Aorta (tissue), 5 donors: ENCODE data around the gene TTC31. TPM values are rescaled to one million over a fixed set of nuclear protein-coding genes. Genes with fewer than 3 reads are reported as not detected.
A peak's percentile ranks its signal among the peaks of the same experiment; 100 is the strongest.
"Not testable (repeated sequence)": the region's sequence is repeated elsewhere in the genome, so short reads cannot be mapped to it uniquely, and the experiment has no call there.

Source experiments
- ATAC-seq: fragments of 200-7000 bp; cut with Tn5 transposase; one replicate; pipeline ENCODE4 v1.9.1; 2022; ENCODE audit warnings: moderate library complexity; ENCODE audit not compliant: low FRiP score
- DNase-seq, 2 donors: peaks; one replicate each; pipeline ENCODE4 v3.0.0-alpha.2; 2020
- H3K27ac ChIP-seq, 2 donors: one replicate each; pipeline ENCODE4 v1.5.1; 2013; ENCODE audit warnings: low read length in 2 of 2, mild to moderate bottlenecking in 2 of 2, moderate library complexity in 2 of 2, control low read depth in 1 of 2, inconsistent platforms in 1 of 2, low read depth in 1 of 2
- H3K27me3 ChIP-seq, 2 donors: one replicate each; pipeline ENCODE4 v1.6.1; 2013; ENCODE audit warnings: control low read depth in 1 of 2, low read length in 1 of 2, mild to moderate bottlenecking in 1 of 2, moderate library complexity in 1 of 2; ENCODE audit not compliant: insufficient read depth in 2 of 2, control insufficient read depth in 1 of 2
- H3K36me3 ChIP-seq, 2 donors: one replicate each; pipeline ENCODE4 v1.6.1; 2013; ENCODE audit warnings: control low read depth in 1 of 2, low read length in 1 of 2, mild to moderate bottlenecking in 1 of 2; ENCODE audit not compliant: insufficient read depth in 2 of 2, control insufficient read depth in 1 of 2
- H3K4me1 ChIP-seq, 2 donors: one replicate each; pipeline ENCODE4 v1.6.1; 2013; ENCODE audit warnings: low read length in 2 of 2, control low read depth in 1 of 2, mild to moderate bottlenecking in 1 of 2, moderate library complexity in 1 of 2; ENCODE audit not compliant: insufficient read depth in 2 of 2, control insufficient read depth in 1 of 2
- H3K4me3 ChIP-seq, 2 donors: one replicate each; pipeline ENCODE4 v1.5.1; 2013; ENCODE audit warnings: low read length in 2 of 2, control low read depth in 1 of 2, mild to moderate bottlenecking in 1 of 2
- H3K9me3 ChIP-seq: one replicate; pipeline ENCODE4 v1.6.1; 2013; ENCODE audit warnings: mild to moderate bottlenecking, low read length; ENCODE audit not compliant: control insufficient read depth
- WGBS, 2 donors: extraction: QIAGEN DNeasy Blood & Tissue Kit; methylation state at CpG; one replicate each; pipeline ENCODE4 v1.1.7; 2013; 5-methylcytosine and 5-hydroxymethylcytosine counted together
- intact Hi-C, 2 donors: fragments of 100-400 bp; cut with DNase I; formaldehyde crosslinking; loops; one replicate each; pipeline versions ENCODE4 v1.14.2 to v1.15.0; 2022
- polyA plus RNA-seq, 2 donors: library from polyadenylated mRNA; stranded (reverse); fragments of 200-250 nt; gene quantifications; one replicate each; pipeline ENCODE4 v1.2.3, GENCODE V29; 2013
- total RNA-seq, 2 donors: library from RNA; stranded (reverse); fragmentation: NEBNext Ultra II Directional; extraction: Animal tissue kit (Norgen Biotek cat#: 25700); gene quantifications; one replicate each; pipeline ENCODE4 v1.2.1, GENCODE V29; 2021
- donor health status: healthy with polysubstance abuse.
- donor health status: Bipolar disorder and iron deficiency.
- donor health status: DM: no; HTN: no; CAD: no.
- donor health status: DM: no; HTN: no; CAD: no.
- donor health status: DM: yes; HTN: yes; CAD: no.

TTC31 gene
- total and polyA plus RNA-seq, 4 donors, result 4.0 to 29.5 (median 18.8) TPM

DNA sequence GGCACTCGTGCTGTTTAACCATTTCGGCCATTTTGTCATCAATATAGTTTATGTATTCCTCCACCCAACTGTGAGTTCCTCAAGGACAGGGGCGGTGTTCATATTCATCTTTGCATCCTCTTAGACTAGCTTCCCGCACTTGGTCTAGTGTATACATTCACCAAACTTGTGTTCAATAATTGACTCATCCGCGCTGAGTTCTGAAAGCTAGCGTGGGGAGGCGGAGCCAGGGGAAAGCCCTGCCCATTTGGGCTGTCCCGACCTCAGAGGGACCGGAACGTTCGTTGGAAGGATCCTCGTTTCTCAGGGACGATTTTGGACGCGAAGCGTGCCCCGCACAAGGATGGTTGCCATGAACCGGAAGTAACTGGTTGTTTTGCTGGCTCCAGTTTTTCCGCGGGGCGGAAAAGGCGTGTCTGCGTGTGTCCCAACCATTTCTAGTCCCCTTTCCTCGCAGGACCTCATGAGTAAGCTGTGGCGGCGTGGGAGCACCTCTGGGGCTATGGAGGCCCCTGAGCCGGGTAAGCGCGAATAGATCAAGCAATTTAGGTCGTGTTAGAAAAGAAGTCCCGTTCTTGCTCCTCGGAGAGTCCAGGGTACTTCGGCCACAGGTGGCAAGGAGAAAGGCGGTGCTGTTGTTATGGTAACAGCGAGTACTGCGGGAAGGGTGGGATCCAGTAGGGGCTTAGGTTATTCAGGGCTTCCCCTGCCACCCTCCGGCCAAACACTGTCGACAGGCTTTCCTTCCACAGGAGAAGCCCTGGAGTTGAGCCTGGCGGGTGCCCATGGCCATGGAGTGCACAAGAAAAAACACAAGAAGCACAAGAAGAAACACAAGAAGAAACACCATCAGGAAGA, 28.0 kb upstream of the TTC31 start, which contains the start of gene INO80B:
Gene INO80B (plus strand): TSS at position 434 of the 858 bp plus-strand sequence. CDS start 30 bp downstream, at position 464.
- Histone ChIP-seq H3K27me3 (no peaks in the 10 kb centered on the region), H3K36me3 (no peaks in the 10 kb centered on the region), H3K4me3 (peak within 1 kb of the TSS; percentile 45 to 58), H3K4me1 (peaks cover 2 to 3% of the 10 kb centered on the region in 2 donors), H3K9me3 (no peaks in the 10 kb centered on the region), H3K27ac (no peak within 1 kb of the TSS)
- DNase-seq (peak; percentile 96 to 97), ATAC-seq (peak; percentile 91)
- 1% methylated on average over 40 of the region's 40 CpGs for WGBS, 2 donors
- intact Hi-C loops, result loop anchor here (2.0 kb wide), 1 partner anchor 28 kb away; the partner anchor contains the start of genes CCDC142 (in 2 of the 2) and TTC31 (in 2 of the 2)

DNA sequence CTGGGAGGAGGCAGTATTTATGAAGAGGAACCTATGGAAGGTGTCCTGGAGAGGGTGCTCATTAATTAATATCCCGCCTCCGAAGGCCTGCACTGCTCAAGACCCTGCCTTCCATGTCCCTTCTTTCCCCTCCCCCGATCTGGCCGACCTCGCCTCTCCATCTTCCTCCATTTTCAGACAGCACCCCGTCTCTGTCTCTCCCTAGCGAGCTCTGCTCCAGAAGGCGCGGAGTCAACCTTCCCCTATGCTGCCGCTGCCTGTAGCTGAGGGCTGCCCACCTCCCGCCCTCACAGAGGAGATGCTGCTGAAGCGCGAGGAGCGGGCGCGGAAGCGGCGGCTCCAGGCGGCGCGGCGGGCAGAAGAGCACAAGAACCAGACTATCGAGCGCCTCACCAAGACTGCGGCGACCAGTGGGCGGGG, 25.7 kb upstream of the TTC31 start:
- whole genome bisulfite sequencing, 2 donors, result 1% methylated on average over 22 to 27 of the region's 27 CpGs

DNA sequence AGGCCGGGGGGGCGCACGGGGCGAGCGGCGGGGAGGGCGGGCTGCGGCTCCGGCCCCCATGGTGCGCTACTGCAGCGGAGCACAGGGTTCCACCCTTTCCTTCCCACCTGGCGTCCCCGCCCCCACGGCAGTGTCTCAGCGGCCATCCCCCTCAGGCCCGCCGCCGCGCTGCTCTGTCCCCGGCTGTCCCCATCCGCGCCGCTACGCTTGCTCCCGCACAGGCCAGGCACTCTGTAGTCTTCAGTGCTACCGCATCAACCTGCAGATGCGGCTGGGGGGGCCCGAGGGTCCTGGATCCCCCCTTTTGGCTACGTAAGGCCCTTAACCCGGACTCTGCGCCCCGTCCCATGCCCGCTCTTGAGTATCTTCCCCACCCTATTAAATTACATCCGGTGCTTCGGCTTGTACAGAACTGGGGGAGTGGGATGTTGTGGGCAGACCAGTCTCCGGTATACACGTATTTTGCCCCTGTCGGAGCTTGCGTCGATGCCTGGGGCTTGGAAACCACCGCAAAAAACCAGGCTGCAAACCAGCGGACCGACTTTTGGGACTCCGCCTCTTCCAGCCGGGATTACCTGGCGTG, 25.2 kb upstream of the TTC31 start:
- intact Hi-C loops, result no loop called here
- no peaks in the 10 kb centered on the region for H3K9me3 ChIP-seq
- H3K36me3 ChIP-seq, result no peaks in the 10 kb centered on the region
- peak; percentile 45 for ATAC-seq
- H3K4me3 ChIP-seq, result peak overlapping the region; percentile 53 to 64
- peaks cover 2 to 3% of the 10 kb centered on the region in 2 donors for H3K4me1 ChIP-seq
- WGBS, 2 donors, result 1% methylated on average over 31 to 46 of the region's 46 CpGs
- H3K27ac ChIP-seq, result peak overlapping the region; percentile 68 to 85
- DNase-seq, result peak; percentile 76 to 86
- H3K27me3 ChIP-seq, result no peaks in the 10 kb centered on the region

More for the DNA sequence above, 25.7 kb upstream of the TTC31 start:
- peaks cover 2 to 3% of the 10 kb centered on the region in 2 donors for H3K4me1 ChIP-seq
- intact Hi-C loops, result no loop called here
- DNase-seq, result no peak
- no peak for ATAC-seq
- H3K27me3 ChIP-seq, result no peaks in the 10 kb centered on the region
- H3K9me3 ChIP-seq, result no peaks in the 10 kb centered on the region
- H3K4me3 ChIP-seq, result peak overlapping the region; percentile 53 to 64
- peak overlapping the region; percentile 54 to 68 for H3K27ac ChIP-seq
- H3K36me3 ChIP-seq, result no peaks in the 10 kb centered on the region

DNA sequence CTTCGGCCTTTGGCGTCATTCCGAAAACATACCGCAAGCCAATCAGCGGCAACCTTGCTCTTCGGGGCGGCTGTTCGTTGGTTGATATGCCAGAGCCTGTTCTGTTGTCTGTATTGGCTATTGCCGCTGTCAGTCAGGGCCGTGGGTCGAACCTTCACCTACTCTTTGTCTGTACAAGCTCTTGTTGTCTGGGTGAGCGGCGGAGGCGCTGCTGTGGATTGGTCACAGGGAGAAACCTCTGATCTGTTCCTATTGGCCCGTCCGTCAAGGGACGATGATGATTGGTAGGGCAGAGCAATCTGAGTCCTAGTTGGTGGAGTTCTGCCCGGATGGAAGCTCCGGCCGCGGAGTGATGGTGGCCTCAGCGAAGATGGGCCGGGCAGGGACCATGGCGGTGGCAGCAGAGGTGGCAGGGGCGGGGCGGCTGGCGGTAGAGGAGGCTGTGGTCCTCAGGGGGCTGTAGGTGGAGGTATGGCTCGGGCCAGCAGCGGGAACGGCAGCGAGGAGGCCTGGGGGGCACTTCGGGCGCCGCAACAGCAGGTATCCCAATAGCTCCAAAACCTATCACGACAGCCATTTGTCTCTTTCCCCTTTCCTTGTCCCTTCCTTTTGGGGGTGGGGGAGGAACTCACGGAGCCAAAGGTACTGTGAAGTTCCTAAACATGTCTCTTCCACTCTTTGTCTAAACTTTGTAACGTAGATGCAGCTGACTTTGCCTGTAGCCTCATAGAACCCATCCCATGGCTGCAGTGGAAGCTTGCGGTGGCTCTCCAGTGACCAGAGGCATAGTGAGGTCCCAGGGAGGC, 24.5 kb upstream of the TTC31 start, which contains the start of gene WBP1:
Gene WBP1 (plus strand): TSS at position 307 of the 806 bp plus-strand sequence. CDS start 165 bp downstream, at position 472.
- peak; percentile 96 for ATAC-seq
- H3K36me3 ChIP-seq, result no peaks in the 10 kb centered on the region
- intact Hi-C loops, result no loop called here
- H3K4me1 ChIP-seq, result peaks cover 2 to 3% of the 10 kb centered on the region in 2 donors
- peak within 1 kb of the TSS; percentile 53 to 64 for H3K4me3 ChIP-seq
- H3K27me3 ChIP-seq, result no peaks in the 10 kb centered on the region
- no peaks in the 10 kb centered on the region for H3K9me3 ChIP-seq
- 0 to 1% methylated on average over 35 to 38 of the region's 38 CpGs for WGBS, 2 donors
- peak within 1 kb of the TSS; percentile 68 to 85 for H3K27ac ChIP-seq
- peak; percentile 99 to 100 for DNase-seq

DNA sequence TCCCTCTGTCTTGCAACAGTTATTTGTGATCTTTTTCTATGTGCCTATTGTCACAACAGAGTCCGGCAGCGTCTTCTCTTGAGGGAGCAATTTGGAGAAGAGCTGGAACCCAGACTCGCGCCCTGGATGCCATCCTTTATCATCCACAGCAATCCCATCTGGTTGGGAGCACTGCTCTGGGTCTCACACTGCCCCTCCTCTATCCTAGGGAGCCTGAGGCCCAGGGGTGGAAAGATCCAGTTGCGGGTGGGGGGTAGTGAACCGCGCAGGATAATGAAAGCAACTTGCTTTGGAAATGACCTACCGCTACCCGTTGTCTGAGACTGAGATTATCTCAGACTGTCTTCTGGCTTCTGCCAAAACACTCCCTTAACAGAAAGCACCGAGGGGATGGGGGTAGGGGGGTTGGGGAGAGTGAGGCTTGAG, 23.9 kb upstream of the TTC31 start:
- intact Hi-C loops, result no loop called here
- DNase-seq, result peak; percentile 41 to 42

DNA sequence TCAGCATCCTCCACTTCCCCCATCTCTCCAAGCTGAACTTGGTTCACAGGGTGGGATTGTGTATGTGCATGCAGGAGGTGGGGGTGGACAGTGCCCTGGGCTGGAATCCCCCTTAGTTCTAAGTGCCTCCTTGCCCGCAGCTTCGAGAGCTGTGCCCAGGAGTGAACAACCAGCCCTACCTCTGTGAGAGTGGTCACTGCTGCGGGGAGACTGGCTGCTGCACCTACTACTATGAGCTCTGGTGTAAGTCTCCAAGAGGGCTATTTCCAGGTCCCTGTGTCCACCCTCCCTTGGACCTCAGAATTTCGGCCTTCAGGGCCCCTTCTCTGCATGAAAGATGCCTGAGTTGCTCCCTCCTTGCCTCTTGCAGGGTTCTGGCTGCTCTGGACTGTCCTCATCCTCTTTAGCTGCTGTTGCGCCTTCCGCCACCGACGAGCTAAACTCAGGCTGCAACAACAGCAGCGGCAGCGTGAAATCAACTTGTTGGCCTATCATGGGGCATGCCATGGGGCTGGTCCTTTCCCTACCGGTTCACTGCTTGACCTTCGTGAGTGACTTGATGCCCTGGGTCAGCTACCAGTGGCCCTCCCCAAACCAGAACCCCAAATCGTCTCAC, 23.3 kb upstream of the TTC31 start:
- ATAC-seq, intact Hi-C loops, H3K27me3 ChIP-seq, H3K9me3 ChIP-seq, H3K4me3 ChIP-seq, H3K4me1 ChIP-seq, H3K27ac ChIP-seq, H3K36me3 ChIP-seq: not testable (repeated sequence)
- peak; percentile 50 to 56 for DNase-seq
- 69 to 78% methylated on average over 13 of the region's 13 CpGs for WGBS, 2 donors

More for the DNA sequence above, 23.9 kb upstream of the TTC31 start:
- no peaks in the 10 kb centered on the region for H3K36me3 ChIP-seq
- no peak for ATAC-seq
- H3K4me1 ChIP-seq, result peaks cover 2 to 3% of the 10 kb centered on the region in 2 donors
- H3K27me3 ChIP-seq, result no peaks in the 10 kb centered on the region
- WGBS, 2 donors, result 0 to 2% methylated on average over 10 of the region's 10 CpGs
- H3K4me3 ChIP-seq, result peak overlapping the region; percentile 29 to 31
- peak overlapping the region in 1 of 2 donors; percentile 22 for H3K27ac ChIP-seq
- H3K9me3 ChIP-seq, result no peaks in the 10 kb centered on the region

DNA sequence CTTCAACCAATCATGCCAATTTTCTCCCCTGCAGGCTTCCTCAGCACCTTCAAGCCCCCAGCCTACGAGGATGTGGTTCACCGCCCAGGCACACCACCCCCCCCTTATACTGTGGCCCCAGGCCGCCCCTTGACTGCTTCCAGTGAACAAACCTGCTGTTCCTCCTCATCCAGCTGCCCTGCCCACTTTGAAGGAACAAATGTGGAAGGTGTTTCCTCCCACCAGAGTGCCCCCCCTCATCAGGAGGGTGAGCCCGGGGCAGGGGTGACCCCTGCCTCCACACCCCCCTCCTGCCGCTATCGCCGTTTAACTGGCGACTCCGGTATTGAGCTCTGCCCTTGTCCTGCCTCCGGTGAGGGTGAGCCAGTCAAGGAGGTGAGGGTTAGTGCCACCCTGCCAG, 22.7 kb upstream of the TTC31 start:
- not testable (repeated sequence) for H3K4me1 ChIP-seq
- 73 to 82% methylated on average over 10 of the region's 10 CpGs for WGBS, 2 donors

More for the DNA sequence above, 22.7 kb upstream of the TTC31 start:
- ATAC-seq, H3K27ac ChIP-seq, H3K36me3 ChIP-seq, H3K4me3 ChIP-seq, H3K9me3 ChIP-seq, intact Hi-C loops, H3K27me3 ChIP-seq: not testable (repeated sequence)
- DNase-seq, result peak; percentile 36 to 65
